Measurements from ENCODE around the gene EMILIN3.

GRCh38 chr20:41314386-41314785 lies 52.2 kb downstream of the EMILIN3 start:
- TF ChIP-seq CTCF (IDR thresholded peaks at IDR 0.05) (no peak), ZFX (IDR thresholded peaks at IDR 0.05; ENCODE audit: borderline replicate concordance) (no peak)
